Measurements from ENCODE around the gene TOMT.

GRCh38 chr11:72061739-72062396 lies 43.9 kb upstream of the TOMT start:
- TF ChIP-seq EZH2 (IDR thresholded peaks at IDR 0.05; ENCODE audit: borderline replicate concordance, low read length) (no peak), CTCF (IDR thresholded peaks at IDR 0.05; ENCODE audit: low read length) (no peak)

Data from OCI-LY1 (cell line).